Breast epithelium (tissue), 4 donors: ENCODE results near the gene BRD3. TPM values are rescaled to one million over a fixed set of nuclear protein-coding genes. Genes with fewer than 3 reads are reported as not detected.

Experiments
- DNase-seq, 2 donors: peaks; one replicate each; pipeline ENCODE4 v3.0.0-alpha.2; 2019; ENCODE audit warnings: low spot score in 2 of 2
- H3K27ac ChIP-seq, 2 donors: fragments of 200-600 bp; sonication (generic) in 1 of 2; one replicate each; pipeline ENCODE4 v1.5.1; 2016 to 2019; ENCODE audit warnings: mild to moderate bottlenecking in 1 of 2
- H3K27me3 ChIP-seq, 2 donors: fragments of 200-600 bp; sonication (generic) in 1 of 2; one replicate each; pipeline versions ENCODE4 v1.5.1 to v1.6.0; 2017 to 2019; ENCODE audit warnings: control low read depth in 1 of 2, mild to moderate bottlenecking in 1 of 2
- H3K36me3 ChIP-seq: fragments of 200-600 bp; one replicate; pipeline ENCODE4 v1.5.1; 2019
- H3K4me1 ChIP-seq, 2 donors: fragments of 200-600 bp; sonication (generic); one replicate each; pipeline ENCODE4 v1.5.1; 2016 to 2019; ENCODE audit warnings: control low read depth in 1 of 2
- H3K4me3 ChIP-seq, 3 donors: fragments of 200-600 bp; sonication (generic); 1 replicate in 2 of 3; 2 replicates in 1 of 3; pipeline ENCODE4 v1.5.1; 2016 to 2019; ENCODE audit warnings: mild to moderate bottlenecking in 3 of 3, moderate library complexity in 2 of 3
- H3K9me3 ChIP-seq, 2 donors: fragments of 200-600 bp; sonication (generic) in 1 of 2; one replicate each; pipeline ENCODE4 v1.5.1; 2016 to 2019; ENCODE audit warnings: control low read depth in 1 of 2
- CTCF ChIP-seq, 3 donors: fragments of 450-650 bp; IDR thresholded peaks; one replicate each; pipeline ENCODE4 v1.5.1; 2016 to 2017; ENCODE audit warnings: antibody characterized with exemption in 3 of 3, mild to moderate bottlenecking in 3 of 3, moderate library complexity in 3 of 3
- POLR2A ChIP-seq: fragments of 450-650 bp; IDR thresholded peaks from one replicate; pipeline ENCODE4 v1.6.1; 2016; ENCODE audit warnings: antibody characterized with exemption, mild to moderate bottlenecking, moderate library complexity
- POLR2AphosphoS5 ChIP-seq, 3 donors: sonication (generic); formaldehyde crosslinking; IDR thresholded peaks; one replicate each; pipeline ENCODE4 v1.6.1; 2017; ENCODE audit warnings: antibody characterized with exemption in 3 of 3
- intact Hi-C: fragments of 100-400 bp; cut with DNase I; formaldehyde crosslinking; loops from one replicate; pipeline ENCODE4 v1.15.1; 2023; ENCODE audit warnings: low total_unique reads
- total RNA-seq, 3 donors: library from RNA; depleted of rRNA; stranded (reverse); fragments of >200 nt; gene quantifications; one replicate each; pipeline ENCODE4 v1.1.0, GENCODE V29; 2016

The BRD3 gene
- total RNA-seq, 3 donors from 2014 or later: 21.6 to 26.2 (median 24.6) TPM

DNA sequence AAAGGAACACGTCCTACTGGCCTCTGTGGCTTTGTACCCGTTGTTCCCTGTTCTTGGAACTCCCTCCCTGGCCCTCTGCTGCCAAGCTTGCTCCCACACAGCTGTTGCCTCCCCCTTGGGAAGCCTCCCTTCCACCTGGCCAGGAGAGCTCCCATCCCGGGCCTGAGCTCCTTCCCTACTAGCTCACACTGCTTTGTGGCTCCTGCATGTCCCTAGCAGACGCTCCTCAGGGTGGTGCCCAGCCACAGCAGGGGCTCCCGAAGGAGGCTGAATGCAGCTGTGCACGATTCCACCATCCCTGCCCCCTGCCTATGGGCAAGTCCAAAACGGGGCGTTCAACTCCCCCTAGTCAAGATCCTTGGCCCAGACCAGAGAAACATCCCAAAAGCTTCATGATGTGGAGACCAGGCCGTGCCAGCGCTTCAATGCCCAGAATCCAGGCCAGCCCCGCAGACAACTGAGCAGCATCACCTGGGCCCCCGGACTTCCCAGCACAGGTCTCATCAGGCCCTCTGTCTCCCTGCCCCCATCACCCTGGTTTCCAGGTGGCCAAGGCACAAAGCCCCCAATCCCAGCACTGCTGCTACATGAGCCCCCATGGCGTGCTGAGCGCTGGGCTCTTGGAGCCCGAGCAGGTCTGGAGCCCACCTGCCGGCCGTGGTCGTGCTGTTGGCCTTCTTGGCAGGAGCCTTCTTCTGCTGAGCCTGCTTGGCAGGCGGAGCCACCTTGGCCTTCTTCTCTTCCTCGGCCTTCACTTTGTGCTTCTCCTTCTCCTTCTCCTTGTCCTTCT lies 28.2 kb downstream of the BRD3 start:
- peaks cover 8% of the 10 kb centered on the region for H3K36me3 ChIP-seq
- intact Hi-C loops: no loop called here
- H3K27me3 ChIP-seq: no peaks in the 10 kb centered on the region
- DNase-seq: no peak
- H3K27ac ChIP-seq: no peak overlapping the region
- no peaks in the 10 kb centered on the region for H3K4me1 ChIP-seq
- no peaks in the 10 kb centered on the region for H3K9me3 ChIP-seq
- no peak for TF ChIP-seq POLR2A
- H3K4me3 ChIP-seq: no peak overlapping the region

- H3K9me3 ChIP-seq: no peaks in the 10 kb centered on the region
- TF ChIP-seq POLR2A: no peak
- no peak for TF ChIP-seq CTCF (IDR thresholded peaks at IDR 0.05)
- TF ChIP-seq POLR2AphosphoS5 (IDR thresholded peaks at IDR 0.05): no peak
- intact Hi-C loops: no loop called here
- DNase-seq: no peak
- H3K27me3 ChIP-seq: no peaks in the 10 kb centered on the region
- H3K36me3 ChIP-seq: peaks cover 8% of the 10 kb centered on the region
- H3K27ac ChIP-seq: no peak overlapping the region
- H3K4me1 ChIP-seq: no peaks in the 10 kb centered on the region
- no peak overlapping the region for H3K4me3 ChIP-seq
These were observed 30.2 kb downstream of the BRD3 start for GRCh38 chr9:134037641-134038040.

DNA sequence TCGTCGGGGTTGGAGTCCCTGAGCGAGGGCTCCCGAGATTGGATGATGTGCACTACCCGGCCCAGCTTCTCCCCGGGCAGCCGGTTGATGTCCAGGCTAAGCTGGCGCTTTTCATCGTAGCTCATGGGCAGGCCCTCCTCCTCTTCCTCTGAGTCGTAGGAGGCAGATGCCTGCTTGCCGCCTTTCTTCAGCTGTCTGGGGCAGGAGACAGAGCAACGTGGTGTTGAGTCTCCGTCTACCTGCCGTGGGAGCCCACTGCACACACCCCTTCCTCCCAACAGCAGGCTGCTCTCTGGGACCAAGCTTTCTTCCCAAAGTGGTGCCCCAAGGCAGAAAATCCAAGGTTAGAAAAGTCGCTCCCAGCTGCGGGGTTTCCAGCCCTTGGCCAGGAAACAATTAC lies 31.7 kb downstream of the BRD3 start:
- no peak overlapping the region for H3K4me3 ChIP-seq
- intact Hi-C loops: no loop called here
- no peaks in the 10 kb centered on the region for H3K4me1 ChIP-seq
- H3K27ac ChIP-seq: no peak overlapping the region
- H3K9me3 ChIP-seq: no peaks in the 10 kb centered on the region
- TF ChIP-seq POLR2AphosphoS5 (IDR thresholded peaks at IDR 0.05): no peak
- no peak for TF ChIP-seq CTCF (IDR thresholded peaks at IDR 0.05)
- TF ChIP-seq POLR2A: no peak
- H3K36me3 ChIP-seq: peaks cover 8% of the 10 kb centered on the region
- DNase-seq: no peak
- H3K27me3 ChIP-seq: no peaks in the 10 kb centered on the region

GRCh38 chr9:134035041-134036039 lies 32.5 kb downstream of the BRD3 start:
- peaks cover 8% of the 10 kb centered on the region for H3K36me3 ChIP-seq
- DNase-seq: no peak
- no peaks in the 10 kb centered on the region for H3K4me1 ChIP-seq
- H3K9me3 ChIP-seq: no peaks in the 10 kb centered on the region
- no peaks in the 10 kb centered on the region for H3K27me3 ChIP-seq
- TF ChIP-seq CTCF (IDR thresholded peaks at IDR 0.05) (no peak), POLR2A (no peak), POLR2AphosphoS5 (IDR thresholded peaks at IDR 0.05) (no peak)
- intact Hi-C loops: no loop called here
- no peak overlapping the region for H3K4me3 ChIP-seq
- H3K27ac ChIP-seq: no peak overlapping the region

DNA sequence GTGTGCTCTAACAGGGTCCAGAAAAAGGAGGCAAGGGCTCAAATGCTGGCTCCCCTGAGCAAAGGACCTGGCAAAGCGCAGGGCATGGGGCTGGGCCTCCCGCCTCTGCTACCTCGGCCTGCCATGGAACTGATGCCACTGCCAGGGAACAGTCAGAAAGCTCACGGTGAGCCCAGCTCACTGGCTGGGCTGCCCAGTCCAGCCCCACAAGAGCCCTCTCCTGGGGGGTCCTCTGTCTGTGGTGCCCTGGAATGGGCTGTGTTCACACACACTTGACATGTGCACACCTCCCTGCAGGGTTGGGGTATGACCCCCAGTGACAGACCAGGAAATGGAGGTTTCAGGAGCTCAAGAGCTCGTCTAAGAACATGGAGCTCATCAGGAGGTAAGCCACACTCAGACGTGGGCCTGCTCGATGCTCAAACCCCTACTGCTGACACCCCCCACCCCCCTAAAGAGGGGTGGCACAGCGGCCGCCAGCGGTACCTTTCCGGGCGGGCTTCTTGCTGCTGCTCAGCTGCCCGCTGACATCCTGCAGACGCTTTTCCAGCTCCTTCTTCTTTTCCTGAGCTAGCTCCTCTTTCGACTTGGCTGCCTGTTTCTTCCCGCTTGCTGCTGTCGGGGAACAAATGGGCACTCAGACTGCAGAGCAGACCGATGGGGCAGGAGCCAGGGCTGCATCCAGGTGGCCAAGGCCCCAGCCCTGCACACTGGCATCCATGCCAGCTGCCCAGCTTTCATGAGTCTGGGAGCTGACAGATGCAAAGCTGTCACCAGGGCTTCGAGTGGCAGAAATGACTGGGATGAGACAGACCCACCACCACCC lies 33.4 kb downstream of the BRD3 start:
- Histone ChIP-seq H3K27ac (no peak overlapping the region), H3K4me3 (no peak overlapping the region), H3K36me3 (peaks cover 8% of the 10 kb centered on the region), H3K9me3 (no peaks in the 10 kb centered on the region), H3K27me3 (no peaks in the 10 kb centered on the region), H3K4me1 (no peaks in the 10 kb centered on the region)
- TF ChIP-seq POLR2AphosphoS5 (IDR thresholded peaks at IDR 0.05): no peak
- TF ChIP-seq POLR2A: no peak
- no peak for TF ChIP-seq CTCF (IDR thresholded peaks at IDR 0.05)
- intact Hi-C loops: no loop called here
- DNase-seq: no peak
